SK-N-SH treated with all-trans-retinoic acid at 6 μM for 48 hours (cell line): ENCODE data around the gene CLPSL1.

ENCODE experiments used
- ATAC-seq: fragments of 200-7000 bp; cut with Tn5 transposase; 3 replicates; pipeline ENCODE4 v1.9.1; 2020; ENCODE audit warnings: mild to moderate bottlenecking, moderate library complexity
- ARNTL ChIP-seq: fragments of 450-650 bp; formaldehyde crosslinking; IDR thresholded peaks from 2 replicates; pipeline ENCODE4 v1.5.0; 2020; ENCODE audit warnings: low read depth, mild to moderate bottlenecking, moderate library complexity, borderline replicate concordance
- BACH2 ChIP-seq: fragments of 250-450 bp; sonication (Bioruptor Pico); IDR thresholded peaks from 2 replicates; pipeline ENCODE4 v1.9.0; 2021; ENCODE audit warnings: mild to moderate bottlenecking, borderline replicate concordance
- CSDC2 ChIP-seq: fragments of 250-450 bp; sonication (Bioruptor Pico); IDR thresholded peaks from 2 replicates; pipeline ENCODE4 v1.5.0; 2020; ENCODE audit warnings: mild to moderate bottlenecking, moderate library complexity
- ESRRG ChIP-seq: fragments of 250-450 bp; sonication (Bioruptor Pico); IDR thresholded peaks from 2 replicates; pipeline ENCODE4 v1.6.1; 2021; ENCODE audit warnings: mild to moderate bottlenecking
- GLIS3 ChIP-seq: fragments of 250-450 bp; sonication (Bioruptor Pico); IDR thresholded peaks from 2 replicates; pipeline ENCODE4 v1.5.0; 2020; ENCODE audit warnings: mild to moderate bottlenecking, moderate library complexity
- ISL1 ChIP-seq: fragments of 250-450 bp; sonication (Bioruptor Pico); IDR thresholded peaks from 2 replicates; pipeline ENCODE4 v2.1.2; 2022; ENCODE audit warnings: mild to moderate bottlenecking, moderate library complexity
- OSR1 ChIP-seq: fragments of 250-450 bp; sonication (Bioruptor Pico); IDR thresholded peaks from 2 replicates; pipeline ENCODE4 v1.8.0; 2022; ENCODE audit warnings: moderate library complexity, mild to moderate bottlenecking, inconsistent platforms
- PPARA ChIP-seq: fragments of 250-450 bp; sonication (Bioruptor Pico); IDR thresholded peaks from 2 replicates; pipeline ENCODE4 v1.5.0; 2020; ENCODE audit warnings: mild to moderate bottlenecking, borderline replicate concordance
- RARB ChIP-seq: fragments of 250-450 bp; sonication (Bioruptor Pico); IDR thresholded peaks from 2 replicates; pipeline ENCODE4 v1.8.0; 2021; ENCODE audit warnings: mild to moderate bottlenecking, moderate library complexity
- SNAI2 ChIP-seq: fragments of 250-450 bp; sonication (Bioruptor Pico); IDR thresholded peaks from 2 replicates; pipeline ENCODE4 v1.5.0; 2020; ENCODE audit warnings: mild to moderate bottlenecking, moderate library complexity
- TCF4 ChIP-seq: fragments of 250-450 bp; sonication (Bioruptor Pico); IDR thresholded peaks from 2 replicates; pipeline ENCODE4 v1.8.0; 2021; ENCODE audit warnings: mild to moderate bottlenecking, moderate library complexity, borderline replicate concordance
- TOX ChIP-seq: fragments of 250-450 bp; sonication (Bioruptor Pico); IDR thresholded peaks from 2 replicates; pipeline ENCODE4 v1.8.0; 2021; ENCODE audit warnings: mild to moderate bottlenecking, moderate library complexity, borderline replicate concordance
- ZC3H10 ChIP-seq: fragments of 250-450 bp; sonication (Bioruptor Pico); IDR thresholded peaks from 2 replicates; pipeline ENCODE4 v1.5.1; 2021; ENCODE audit warnings: mild to moderate bottlenecking, moderate library complexity
- ZFP3 ChIP-seq: fragments of 250-450 bp; sonication (Bioruptor Pico); IDR thresholded peaks from 2 replicates; pipeline ENCODE4 v1.5.0; 2020; ENCODE audit warnings: mild to moderate bottlenecking, moderate library complexity
- ZFP30 ChIP-seq: fragments of 450-650 bp; formaldehyde crosslinking; IDR thresholded peaks from 2 replicates; pipeline ENCODE4 v1.5.0; 2022; ENCODE audit warnings: mild to moderate bottlenecking, moderate library complexity
- ZNF565 ChIP-seq: fragments of 450-650 bp; formaldehyde crosslinking; conservative IDR thresholded peaks from 2 replicates; pipeline ENCODE4 v1.5.0; 2020; ENCODE audit warnings: low read depth, mild to moderate bottlenecking, moderate library complexity
- ZNF8 ChIP-seq: fragments of 450-650 bp; formaldehyde crosslinking; IDR thresholded peaks from 2 replicates; pipeline ENCODE4 v1.5.0; 2020; ENCODE audit warnings: mild to moderate bottlenecking, moderate library complexity
- TF ChIP-seq, protein P1 (sequence below): fragments of 250-450 bp; sonication (Bioruptor Pico); IDR thresholded peaks from 2 replicates; pipeline ENCODE4 v1.5.1; 2020; ENCODE audit warnings: low read depth, mild to moderate bottlenecking, moderate library complexity
- TF ChIP-seq, protein P2 (sequence below): fragments of 250-450 bp; sonication (Bioruptor Pico); IDR thresholded peaks from 2 replicates; pipeline ENCODE4 v1.8.0; 2020; ENCODE audit warnings: mild to moderate bottlenecking, moderate library complexity, borderline replicate concordance
- TF ChIP-seq, protein P3 (sequence below): fragments of 250-450 bp; sonication (Bioruptor Pico); IDR thresholded peaks from 2 replicates; pipeline ENCODE4 v1.5.1; 2021; ENCODE audit warnings: mild to moderate bottlenecking, moderate library complexity

The CLPSL1 gene

DNA sequence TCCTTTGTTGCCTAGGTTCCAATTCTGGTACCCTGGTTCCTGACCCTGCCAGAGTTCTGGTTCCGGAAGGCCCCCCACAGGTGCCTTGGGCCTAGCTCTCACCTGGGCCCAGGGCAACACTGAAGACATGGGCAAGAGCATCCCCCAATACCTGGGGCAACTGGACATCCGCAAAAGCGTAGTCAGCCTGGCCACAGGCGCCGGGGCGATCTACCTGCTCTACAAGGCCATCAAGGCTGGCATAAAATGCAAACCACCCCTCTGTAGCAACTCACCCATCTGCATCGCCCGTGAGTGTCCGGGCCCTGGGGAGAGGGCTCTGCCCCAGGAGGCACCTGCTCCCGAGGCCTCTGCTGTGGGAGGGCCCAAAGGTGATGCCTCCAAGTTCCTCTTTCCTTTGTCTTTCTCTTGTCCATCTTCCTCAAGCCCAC lies 43.8 kb upstream of the CLPSL1 start, which contains the start of gene ARMC12 (continued):
- TF ChIP-seq BACH2 (no peak), ZFP3 (CRISPR knock-in tag) (no peak), ARNTL (CRISPR knock-in tag) (no peak)
- TF ChIP-seq, protein P1, sequence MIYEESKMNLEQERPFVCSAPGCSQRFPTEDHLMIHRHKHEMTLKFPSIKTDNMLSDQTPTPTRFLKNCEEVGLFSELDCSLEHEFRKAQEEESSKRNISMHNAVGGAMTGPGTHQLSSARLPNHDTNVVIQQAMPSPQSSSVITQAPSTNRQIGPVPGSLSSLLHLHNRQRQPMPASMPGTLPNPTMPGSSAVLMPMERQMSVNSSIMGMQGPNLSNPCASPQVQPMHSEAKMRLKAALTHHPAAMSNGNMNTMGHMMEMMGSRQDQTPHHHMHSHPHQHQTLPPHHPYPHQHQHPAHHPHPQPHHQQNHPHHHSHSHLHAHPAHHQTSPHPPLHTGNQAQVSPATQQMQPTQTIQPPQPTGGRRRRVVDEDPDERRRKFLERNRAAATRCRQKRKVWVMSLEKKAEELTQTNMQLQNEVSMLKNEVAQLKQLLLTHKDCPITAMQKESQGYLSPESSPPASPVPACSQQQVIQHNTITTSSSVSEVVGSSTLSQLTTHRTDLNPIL (CRISPR knock-in tag): no peak

DNA sequence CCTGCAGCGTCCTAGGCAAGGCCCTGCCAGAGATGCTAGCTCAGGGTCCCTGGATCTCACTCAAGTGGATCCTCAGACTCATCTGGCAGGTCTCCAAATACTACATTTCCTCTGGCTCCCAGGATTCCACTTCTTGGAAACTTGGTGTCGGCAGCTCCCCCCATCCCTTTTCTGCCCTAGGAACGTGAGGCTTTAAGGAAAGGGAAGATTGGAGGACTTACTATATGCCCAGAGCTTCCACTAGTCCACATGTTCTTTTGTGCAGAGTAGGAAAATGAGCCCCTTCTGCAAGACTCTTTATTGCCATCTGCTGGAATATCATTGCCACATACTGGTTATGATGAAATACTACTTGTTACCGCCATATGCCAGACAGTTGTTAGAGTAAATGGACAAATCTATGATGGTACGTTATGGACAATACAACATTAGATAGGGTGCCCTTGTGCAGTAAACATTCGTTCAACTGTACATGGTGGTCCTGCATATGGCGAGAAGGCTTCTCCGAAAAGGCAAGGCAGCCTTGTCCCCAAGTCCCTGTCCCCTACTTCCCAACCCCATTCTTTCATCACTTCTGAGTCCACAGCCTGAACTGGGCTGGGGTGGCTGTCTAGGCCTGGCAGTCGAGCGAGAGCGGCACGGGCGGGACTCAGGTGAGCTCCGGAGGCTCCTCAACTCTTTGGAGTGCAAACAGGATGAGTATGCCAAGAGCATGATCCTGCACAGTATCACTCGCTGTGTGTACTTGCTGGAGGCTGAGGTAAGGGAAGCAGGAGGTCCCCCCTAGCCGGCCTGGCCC lies 43.2 kb upstream of the CLPSL1 start:
- TF ChIP-seq CSDC2 (CRISPR knock-in tag) (no peak), ZNF8 (no peak), ZC3H10 (CRISPR knock-in tag) (no peak), ISL1 (CRISPR knock-in tag) (no peak)
- TF ChIP-seq, protein P1 (CRISPR knock-in tag): no peak
- TF ChIP-seq, protein P2, sequence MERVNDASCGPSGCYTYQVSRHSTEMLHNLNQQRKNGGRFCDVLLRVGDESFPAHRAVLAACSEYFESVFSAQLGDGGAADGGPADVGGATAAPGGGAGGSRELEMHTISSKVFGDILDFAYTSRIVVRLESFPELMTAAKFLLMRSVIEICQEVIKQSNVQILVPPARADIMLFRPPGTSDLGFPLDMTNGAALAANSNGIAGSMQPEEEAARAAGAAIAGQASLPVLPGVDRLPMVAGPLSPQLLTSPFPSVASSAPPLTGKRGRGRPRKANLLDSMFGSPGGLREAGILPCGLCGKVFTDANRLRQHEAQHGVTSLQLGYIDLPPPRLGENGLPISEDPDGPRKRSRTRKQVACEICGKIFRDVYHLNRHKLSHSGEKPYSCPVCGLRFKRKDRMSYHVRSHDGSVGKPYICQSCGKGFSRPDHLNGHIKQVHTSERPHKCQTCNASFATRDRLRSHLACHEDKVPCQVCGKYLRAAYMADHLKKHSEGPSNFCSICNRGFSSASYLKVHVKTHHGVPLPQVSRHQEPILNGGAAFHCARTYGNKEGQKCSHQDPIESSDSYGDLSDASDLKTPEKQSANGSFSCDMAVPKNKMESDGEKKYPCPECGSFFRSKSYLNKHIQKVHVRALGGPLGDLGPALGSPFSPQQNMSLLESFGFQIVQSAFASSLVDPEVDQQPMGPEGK (CRISPR knock-in tag): no peak
- ATAC-seq: peak; percentile 92

DNA sequence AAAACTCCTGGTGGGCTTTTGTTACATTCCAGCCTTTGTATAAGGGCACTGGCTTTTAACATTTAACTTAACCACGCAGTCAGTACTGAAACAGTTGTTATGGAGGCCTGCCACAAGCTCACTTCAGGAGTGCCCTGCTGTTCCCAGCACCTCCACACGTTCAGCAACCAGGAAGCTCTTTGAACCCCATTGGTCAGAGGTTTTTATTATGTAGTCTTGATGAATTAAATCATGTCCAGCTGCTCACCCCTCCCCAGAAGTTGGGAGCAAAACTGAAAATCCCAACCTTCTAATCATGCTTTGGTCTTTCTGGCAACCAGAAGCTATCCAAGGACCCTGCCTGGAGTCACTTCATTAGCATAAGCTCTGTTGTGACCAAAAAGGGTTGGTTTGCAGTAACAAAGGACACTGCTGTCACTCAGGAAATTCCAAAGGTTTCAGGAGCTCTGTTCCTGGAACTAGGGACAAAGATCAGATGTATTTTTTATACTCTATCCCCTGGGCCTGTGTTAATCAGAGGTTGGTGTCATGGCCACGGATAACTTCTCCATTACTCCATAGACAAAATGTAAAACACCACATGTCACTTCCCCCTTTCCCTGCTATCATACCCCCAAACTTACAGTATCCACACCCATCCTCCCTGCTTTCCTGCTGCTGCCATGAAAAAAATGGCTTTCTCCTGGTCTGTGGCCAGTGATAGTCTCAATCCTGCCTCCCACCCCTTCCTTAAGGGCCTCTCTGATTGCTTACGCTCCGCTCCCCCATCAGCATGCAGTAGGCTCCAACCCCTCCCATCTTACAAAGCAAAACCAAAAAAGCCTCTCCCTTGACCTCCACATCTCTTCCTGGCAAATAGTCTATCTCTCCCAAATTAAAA lies 40.9 kb upstream of the CLPSL1 start:
- no peak for ATAC-seq
- TF ChIP-seq BACH2: no peak
- TF ChIP-seq RARB: no peak
- TF ChIP-seq ZNF565 (CRISPR knock-in tag): no peak
- no peak for TF ChIP-seq ESRRG
- no peak for TF ChIP-seq ZNF8
- TF ChIP-seq SNAI2 (CRISPR knock-in tag): no peak
- no peak for TF ChIP-seq TCF4 (CRISPR knock-in tag)
- TF ChIP-seq, protein P1 (CRISPR knock-in tag): no peak
- TF ChIP-seq GLIS3: no peak
- no peak for TF ChIP-seq PPARA (CRISPR knock-in tag)
- no peak for TF ChIP-seq ZFP30
- TF ChIP-seq ISL1 (CRISPR knock-in tag): no peak

- TF ChIP-seq, protein P3, sequence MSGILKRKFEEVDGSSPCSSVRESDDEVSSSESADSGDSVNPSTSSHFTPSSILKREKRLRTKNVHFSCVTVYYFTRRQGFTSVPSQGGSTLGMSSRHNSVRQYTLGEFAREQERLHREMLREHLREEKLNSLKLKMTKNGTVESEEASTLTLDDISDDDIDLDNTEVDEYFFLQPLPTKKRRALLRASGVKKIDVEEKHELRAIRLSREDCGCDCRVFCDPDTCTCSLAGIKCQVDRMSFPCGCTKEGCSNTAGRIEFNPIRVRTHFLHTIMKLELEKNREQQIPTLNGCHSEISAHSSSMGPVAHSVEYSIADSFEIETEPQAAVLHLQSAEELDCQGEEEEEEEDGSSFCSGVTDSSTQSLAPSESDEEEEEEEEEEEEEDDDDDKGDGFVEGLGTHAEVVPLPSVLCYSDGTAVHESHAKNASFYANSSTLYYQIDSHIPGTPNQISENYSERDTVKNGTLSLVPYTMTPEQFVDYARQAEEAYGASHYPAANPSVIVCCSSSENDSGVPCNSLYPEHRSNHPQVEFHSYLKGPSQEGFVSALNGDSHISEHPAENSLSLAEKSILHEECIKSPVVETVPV: no peak
- TF ChIP-seq ZC3H10 (CRISPR knock-in tag) (no peak), TOX (CRISPR knock-in tag) (no peak), CSDC2 (CRISPR knock-in tag) (no peak), OSR1 (CRISPR knock-in tag) (no peak), PPARA (CRISPR knock-in tag) (no peak), SNAI2 (CRISPR knock-in tag) (no peak)
- TF ChIP-seq, protein P1 (CRISPR knock-in tag): no peak
- TF ChIP-seq, all 23 proteins: peak for 0
- ATAC-seq: no peak
Observed at GRCh38 chr6:35742842-35743241, 38.0 kb upstream of the CLPSL1 start.
